WI38 (cell line): ENCODE data around the gene PRPF40B.

Experiments
- H3K4me3 ChIP-seq: 2 replicates; pipeline ENCODE4 v1.5.1; 2011; ENCODE audit warnings: low read depth, mild to moderate bottlenecking, control low read depth, low read length
- TF ChIP-seq, protein P1 (sequence below): IDR thresholded peaks from 2 replicates; pipeline ENCODE4 v1.5.1; 2012; ENCODE audit warnings: low read depth, mild to moderate bottlenecking, control low read depth, low read length

PRPF40B gene

DNA sequence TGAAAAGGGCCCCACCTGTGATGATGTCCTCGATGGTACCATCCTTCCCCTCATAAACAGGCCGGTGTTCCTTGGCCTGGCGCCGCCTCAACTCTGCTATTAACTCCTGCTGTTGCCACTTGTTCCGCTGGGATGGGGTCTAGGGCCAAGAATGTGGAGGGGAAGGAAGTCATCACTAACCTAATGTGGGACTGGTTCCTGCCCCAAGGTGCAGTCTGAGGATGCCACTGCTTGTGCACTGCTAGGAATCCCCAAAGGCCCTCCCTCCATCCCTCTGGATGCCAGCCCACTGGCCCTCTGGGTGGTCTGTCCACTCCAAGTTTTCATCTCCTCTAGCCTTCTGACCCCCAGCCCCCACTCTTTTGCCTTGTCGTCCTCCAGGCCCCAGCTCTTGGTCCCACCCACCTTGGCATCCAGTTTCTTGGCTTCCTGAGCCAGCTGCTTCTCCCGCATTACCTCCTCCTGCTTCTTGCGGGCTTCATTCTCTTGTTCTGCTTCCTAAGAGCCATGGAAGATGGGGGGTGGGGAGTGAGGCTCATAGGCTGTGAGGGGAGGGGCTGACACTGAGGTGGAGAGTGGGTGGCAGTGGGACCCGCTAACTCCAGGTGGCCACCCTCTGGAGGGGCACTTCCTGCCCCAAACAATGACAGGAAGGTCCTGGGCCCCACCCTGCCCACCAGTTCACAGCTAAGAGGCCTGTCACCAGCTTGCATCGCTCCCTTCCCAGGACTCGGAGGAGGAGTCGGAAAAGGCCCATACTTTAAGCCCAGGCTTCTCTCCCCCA lies 23.7 kb downstream of the PRPF40B start:
- TF ChIP-seq, protein P1, sequence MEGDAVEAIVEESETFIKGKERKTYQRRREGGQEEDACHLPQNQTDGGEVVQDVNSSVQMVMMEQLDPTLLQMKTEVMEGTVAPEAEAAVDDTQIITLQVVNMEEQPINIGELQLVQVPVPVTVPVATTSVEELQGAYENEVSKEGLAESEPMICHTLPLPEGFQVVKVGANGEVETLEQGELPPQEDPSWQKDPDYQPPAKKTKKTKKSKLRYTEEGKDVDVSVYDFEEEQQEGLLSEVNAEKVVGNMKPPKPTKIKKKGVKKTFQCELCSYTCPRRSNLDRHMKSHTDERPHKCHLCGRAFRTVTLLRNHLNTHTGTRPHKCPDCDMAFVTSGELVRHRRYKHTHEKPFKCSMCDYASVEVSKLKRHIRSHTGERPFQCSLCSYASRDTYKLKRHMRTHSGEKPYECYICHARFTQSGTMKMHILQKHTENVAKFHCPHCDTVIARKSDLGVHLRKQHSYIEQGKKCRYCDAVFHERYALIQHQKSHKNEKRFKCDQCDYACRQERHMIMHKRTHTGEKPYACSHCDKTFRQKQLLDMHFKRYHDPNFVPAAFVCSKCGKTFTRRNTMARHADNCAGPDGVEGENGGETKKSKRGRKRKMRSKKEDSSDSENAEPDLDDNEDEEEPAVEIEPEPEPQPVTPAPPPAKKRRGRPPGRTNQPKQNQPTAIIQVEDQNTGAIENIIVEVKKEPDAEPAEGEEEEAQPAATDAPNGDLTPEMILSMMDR = no peak

DNA sequence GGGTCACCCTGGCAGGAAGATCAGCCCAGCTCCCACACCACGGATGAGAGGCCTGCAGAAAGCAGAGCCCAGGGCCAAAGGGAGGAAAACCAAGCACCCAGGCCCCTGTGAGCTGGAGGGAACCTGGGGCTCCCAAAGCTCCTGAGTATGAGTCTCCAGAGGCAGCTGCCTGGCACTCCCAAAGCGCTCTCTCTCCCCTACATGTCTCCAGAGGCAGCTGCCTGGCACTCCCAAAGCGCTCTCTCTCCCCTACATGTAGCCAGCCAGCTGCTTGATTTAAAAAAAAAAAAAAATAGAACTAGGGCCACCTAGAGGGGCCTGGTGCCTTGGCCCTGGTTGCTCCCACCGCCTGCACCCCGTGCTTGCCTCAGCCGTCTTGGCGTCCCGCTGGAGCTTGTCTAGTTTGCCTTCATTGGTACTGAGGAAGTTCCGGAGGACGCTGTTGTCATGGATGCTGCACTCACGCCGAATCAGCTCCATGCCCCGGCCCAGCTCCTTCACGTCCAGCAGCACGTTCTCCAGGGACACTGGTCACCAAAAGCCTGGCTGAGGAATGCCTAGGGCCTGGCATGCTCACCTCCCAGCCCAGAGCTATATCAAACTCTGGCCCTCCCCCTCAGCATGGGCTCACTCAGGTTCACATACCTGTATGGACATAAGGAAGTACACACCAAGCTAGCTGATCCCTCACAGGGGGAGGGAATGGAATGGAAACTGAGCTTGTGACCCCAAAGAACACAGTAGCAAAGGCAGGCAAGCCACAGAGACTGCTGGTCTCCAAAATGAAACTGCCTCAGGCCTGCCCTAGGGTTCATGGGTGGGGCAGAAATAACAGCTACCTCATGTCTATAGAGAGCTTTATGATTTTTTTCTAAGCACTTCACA lies 24.7 kb downstream of the PRPF40B start:
- no peak overlapping the region for H3K4me3 ChIP-seq
- TF ChIP-seq, protein P1 = no peak

More for the DNA sequence above, 23.7 kb downstream of the PRPF40B start:
- H3K4me3 ChIP-seq = no peak overlapping the region

- H3K4me3 ChIP-seq = no peak overlapping the region
- TF ChIP-seq, protein P1 = no peak
Measured at GRCh38 chr12:49648712-49649003, 25.3 kb downstream of the PRPF40B start.

- TF ChIP-seq, protein P1 = no peak
- no peak overlapping the region for H3K4me3 ChIP-seq
Measured at GRCh38 chr12:49649445-49649844, 26.1 kb downstream of the PRPF40B start.

DNA sequence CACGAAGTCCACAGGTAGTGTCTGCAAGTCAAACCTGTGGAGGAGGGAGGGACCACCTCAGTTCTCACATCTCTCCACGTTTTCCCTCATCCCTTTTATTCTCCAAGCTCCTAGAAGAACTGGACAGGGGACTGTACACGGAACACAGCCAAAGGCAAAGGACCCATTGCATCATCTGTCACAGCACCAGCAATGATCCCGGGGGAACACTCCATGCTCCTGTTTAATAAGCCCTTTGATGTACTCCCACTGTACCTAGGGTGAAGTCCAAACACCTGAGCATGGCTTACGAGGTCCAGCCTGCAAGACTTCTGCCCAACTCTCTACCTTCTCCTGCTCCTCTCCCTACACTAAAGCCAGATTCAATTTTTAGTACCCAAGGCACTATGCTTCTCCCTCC lies 26.5 kb downstream of the PRPF40B start:
- TF ChIP-seq, protein P1 = no peak
- no peak overlapping the region for H3K4me3 ChIP-seq

DNA sequence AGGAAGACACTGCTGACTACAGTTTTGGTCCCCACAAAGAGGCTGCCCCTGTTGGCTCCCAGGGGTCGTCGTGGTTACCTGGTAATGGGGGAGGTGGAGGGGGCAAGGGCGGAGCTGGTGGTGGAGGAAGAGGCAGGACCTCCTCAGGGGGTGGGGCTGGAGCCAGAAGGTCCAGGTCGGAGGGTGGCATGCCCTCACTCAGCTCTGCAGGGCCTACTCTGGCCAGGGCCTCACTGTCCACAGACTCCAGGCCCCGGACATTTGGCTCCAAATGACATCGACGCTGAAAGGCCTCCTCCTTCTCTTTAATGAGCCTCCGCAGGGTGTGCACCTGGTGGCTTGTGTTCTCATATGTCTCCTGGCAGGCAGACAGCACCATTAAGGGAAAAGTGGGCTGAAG lies 28.5 kb downstream of the PRPF40B start:
- TF ChIP-seq, protein P1 = no peak
- H3K4me3 ChIP-seq = no peak overlapping the region
